ENCODE data around the gene ATRX.

The ATRX gene

DNA sequence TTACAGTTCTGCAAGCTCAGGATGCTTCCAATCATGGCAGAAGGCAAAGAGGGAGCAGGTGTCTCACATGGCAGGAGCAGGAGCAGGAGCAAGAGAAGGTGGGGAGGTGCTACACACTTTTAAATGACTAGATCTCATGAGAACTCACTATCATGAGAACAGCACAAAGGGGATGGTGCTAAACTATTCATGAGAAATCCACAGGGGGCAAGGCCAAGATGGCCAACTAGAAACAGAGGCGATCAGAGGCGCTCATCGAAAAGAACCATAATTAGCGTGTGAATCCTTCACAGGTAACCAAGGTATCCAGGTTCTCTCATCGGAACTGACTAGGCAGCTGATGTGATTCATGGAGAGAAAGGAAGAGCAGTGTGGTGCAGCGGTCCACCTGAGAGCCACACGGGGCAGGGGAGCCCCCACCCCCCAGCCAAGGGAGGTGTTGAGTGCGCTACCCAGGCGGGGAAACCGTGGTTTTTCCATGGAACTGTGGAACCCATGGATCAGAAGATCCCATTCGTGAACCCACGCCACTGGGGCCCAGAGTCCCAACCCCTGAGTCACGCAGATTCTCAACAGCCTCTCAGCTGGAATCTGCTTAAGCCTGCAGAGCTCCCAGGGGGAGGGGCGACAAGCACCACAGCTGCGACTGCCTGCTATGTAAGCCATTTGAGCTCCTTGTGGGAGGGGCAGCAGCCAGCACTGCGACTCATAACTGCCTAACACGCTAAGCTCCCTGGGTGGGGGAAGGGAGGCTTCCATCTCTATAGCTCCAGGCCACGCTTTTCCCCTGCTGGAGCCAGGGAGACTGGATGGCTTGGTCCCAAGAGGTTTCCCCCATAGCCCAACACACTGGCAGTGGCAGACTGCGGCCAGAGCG lies 292.1 kb downstream of the ATRX start:
- Histone ChIP-seq H3K9ac (ENCODE audit: low read depth, low read length, poor library complexity, severe bottlenecking) (no peak overlapping the region), H2AFZ (ENCODE audit: low read length) (no peak overlapping the region), H3K9me2 (replicated peaks; ENCODE audit: low read depth, low read length) (no peaks in the 10 kb centered on the region), H3K4me1 (ENCODE audit: insufficient read depth, low read length, poor library complexity, severe bottlenecking) (no peaks in the 10 kb centered on the region), H3F3A (ENCODE audit: low read depth) (no peaks in the 10 kb centered on the region), H4K20me1 (ENCODE audit: insufficient read depth, low read length, poor library complexity, severe bottlenecking) (no peaks in the 10 kb centered on the region), H3K9me3 (ENCODE audit: insufficient read depth, low read depth, low read length) (no peaks in the 10 kb centered on the region), H3K4me2 (ENCODE audit: low read depth, low read length, poor library complexity, severe bottlenecking) (no peak overlapping the region), H3K4me3 (ENCODE audit: low read length, poor library complexity, severe bottlenecking) (no peak overlapping the region), H3K36me3 (ENCODE audit: insufficient read depth, low read length) (no peaks in the 10 kb centered on the region), H3K27me3 (ENCODE audit: insufficient read depth, low read length, poor library complexity, severe bottlenecking) (no peaks in the 10 kb centered on the region), H3K79me2 (ENCODE audit: insufficient read depth, low read length) (no peaks in the 10 kb centered on the region)
- TF ChIP-seq, protein P1, sequence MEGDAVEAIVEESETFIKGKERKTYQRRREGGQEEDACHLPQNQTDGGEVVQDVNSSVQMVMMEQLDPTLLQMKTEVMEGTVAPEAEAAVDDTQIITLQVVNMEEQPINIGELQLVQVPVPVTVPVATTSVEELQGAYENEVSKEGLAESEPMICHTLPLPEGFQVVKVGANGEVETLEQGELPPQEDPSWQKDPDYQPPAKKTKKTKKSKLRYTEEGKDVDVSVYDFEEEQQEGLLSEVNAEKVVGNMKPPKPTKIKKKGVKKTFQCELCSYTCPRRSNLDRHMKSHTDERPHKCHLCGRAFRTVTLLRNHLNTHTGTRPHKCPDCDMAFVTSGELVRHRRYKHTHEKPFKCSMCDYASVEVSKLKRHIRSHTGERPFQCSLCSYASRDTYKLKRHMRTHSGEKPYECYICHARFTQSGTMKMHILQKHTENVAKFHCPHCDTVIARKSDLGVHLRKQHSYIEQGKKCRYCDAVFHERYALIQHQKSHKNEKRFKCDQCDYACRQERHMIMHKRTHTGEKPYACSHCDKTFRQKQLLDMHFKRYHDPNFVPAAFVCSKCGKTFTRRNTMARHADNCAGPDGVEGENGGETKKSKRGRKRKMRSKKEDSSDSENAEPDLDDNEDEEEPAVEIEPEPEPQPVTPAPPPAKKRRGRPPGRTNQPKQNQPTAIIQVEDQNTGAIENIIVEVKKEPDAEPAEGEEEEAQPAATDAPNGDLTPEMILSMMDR (conservative IDR thresholded peaks at IDR 0.05; ENCODE audit: low read length), result no peak
- no peak for TF ChIP-seq EZH2phosphoT487 (IDR thresholded peaks at IDR 0.05; ENCODE audit: borderline replicate concordance)

DNA sequence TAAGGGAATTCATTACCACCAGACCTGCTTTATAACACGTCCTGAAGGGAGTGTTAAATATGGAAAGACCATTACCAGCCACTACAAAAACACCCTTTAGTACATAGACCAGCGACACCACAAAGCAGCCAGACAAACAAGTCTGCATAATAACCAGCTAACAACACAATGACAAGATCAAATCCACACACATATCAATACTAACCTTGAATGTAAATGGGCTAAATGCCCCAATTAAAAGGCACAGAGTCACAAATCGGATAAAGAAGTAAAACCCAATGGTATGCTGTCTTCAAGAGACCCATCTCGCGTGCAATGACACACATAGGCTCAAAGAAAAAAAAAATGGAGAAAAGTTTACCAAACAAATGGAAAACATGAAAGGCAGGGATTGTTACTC lies 302.0 kb downstream of the ATRX start:
- Histone ChIP-seq H3K36me3 (ENCODE audit: insufficient read depth, low read length) (no peaks in the 10 kb centered on the region), H3K27me3 (ENCODE audit: insufficient read depth, low read length, poor library complexity, severe bottlenecking) (no peaks in the 10 kb centered on the region), H3K9me2 (replicated peaks; ENCODE audit: low read depth, low read length) (no peaks in the 10 kb centered on the region), H3K79me2 (ENCODE audit: insufficient read depth, low read length) (no peaks in the 10 kb centered on the region), H3K4me2 (ENCODE audit: low read depth, low read length, poor library complexity, severe bottlenecking) (no peak overlapping the region), H4K20me1 (ENCODE audit: insufficient read depth, low read length, poor library complexity, severe bottlenecking) (no peaks in the 10 kb centered on the region), H3K9me3 (ENCODE audit: insufficient read depth, low read depth, low read length) (no peaks in the 10 kb centered on the region), H3K9ac (ENCODE audit: low read depth, low read length, poor library complexity, severe bottlenecking) (no peak overlapping the region), H3F3A (ENCODE audit: low read depth) (no peaks in the 10 kb centered on the region), H3K4me1 (ENCODE audit: insufficient read depth, low read length, poor library complexity, severe bottlenecking) (no peaks in the 10 kb centered on the region), H3K4me3 (ENCODE audit: low read length, poor library complexity, severe bottlenecking) (no peak overlapping the region), H2AFZ (ENCODE audit: low read length) (no peak overlapping the region)
- no peak for TF ChIP-seq EZH2phosphoT487 (IDR thresholded peaks at IDR 0.05; ENCODE audit: borderline replicate concordance)
- TF ChIP-seq, protein P1 (conservative IDR thresholded peaks at IDR 0.05; ENCODE audit: low read length), result no peak

DNA sequence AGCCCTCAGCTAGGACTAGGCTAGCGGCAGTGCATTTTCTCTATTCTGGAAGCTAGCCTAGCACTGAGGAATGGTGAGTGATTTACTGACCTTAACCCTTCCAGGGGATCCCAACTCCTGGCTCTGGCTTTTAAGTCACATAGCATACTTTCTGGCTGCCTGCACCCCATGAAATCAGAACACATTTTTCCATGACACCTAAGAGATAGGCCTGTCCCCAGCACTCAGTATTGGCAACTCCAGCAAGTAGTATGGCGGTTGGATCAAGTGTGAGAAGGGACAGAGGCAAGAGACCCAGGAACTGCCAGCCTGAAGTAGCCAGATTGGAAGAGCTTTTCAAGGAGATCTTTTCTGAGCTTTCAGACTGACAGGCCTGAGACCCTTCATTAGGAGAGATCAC lies 330.6 kb downstream of the ATRX start:
- Histone ChIP-seq H3K36me3 (ENCODE audit: insufficient read depth, low read length) (no peaks in the 10 kb centered on the region), H3K9me3 (ENCODE audit: insufficient read depth, low read depth, low read length) (no peaks in the 10 kb centered on the region), H2AFZ (ENCODE audit: low read length) (no peak overlapping the region), H3K4me2 (ENCODE audit: low read depth, low read length, poor library complexity, severe bottlenecking) (no peak overlapping the region), H3K9me2 (replicated peaks; ENCODE audit: low read depth, low read length) (no peaks in the 10 kb centered on the region), H3K79me2 (ENCODE audit: insufficient read depth, low read length) (no peaks in the 10 kb centered on the region), H3K27me3 (ENCODE audit: insufficient read depth, low read length, poor library complexity, severe bottlenecking) (no peaks in the 10 kb centered on the region), H3K4me3 (ENCODE audit: low read length, poor library complexity, severe bottlenecking) (no peak overlapping the region), H3K9ac (ENCODE audit: low read depth, low read length, poor library complexity, severe bottlenecking) (no peak overlapping the region), H3F3A (ENCODE audit: low read depth) (no peaks in the 10 kb centered on the region), H4K20me1 (ENCODE audit: insufficient read depth, low read length, poor library complexity, severe bottlenecking) (no peaks in the 10 kb centered on the region), H3K4me1 (ENCODE audit: insufficient read depth, low read length, poor library complexity, severe bottlenecking) (no peaks in the 10 kb centered on the region)
- TF ChIP-seq, protein P1 (conservative IDR thresholded peaks at IDR 0.05; ENCODE audit: low read length), result no peak
- TF ChIP-seq EZH2phosphoT487 (IDR thresholded peaks at IDR 0.05; ENCODE audit: borderline replicate concordance), result no peak

Measured in Loucy (cell line).